HL-60 (cell line): ENCODE data around the gene TRAPPC6A.

Source experiments
- DNase-seq, 2 experiments: peaks; one replicate each; pipeline ENCODE4 v3.0.0-alpha.2; 2010 to 2020; ENCODE audit warnings: low read depth in 1 of 2, low spot score in 1 of 2
- H3K27ac ChIP-seq: fragments of 250-450 bp; sonication (Bioruptor Pico); replicated peaks from 2 replicates; pipeline ENCODE4 v1.5.1; 2020; ENCODE audit warnings: mild to moderate bottlenecking, moderate library complexity
- H3K27me3 ChIP-seq: fragments of 250-450 bp; sonication (Bioruptor Pico); 2 replicates; pipeline ENCODE4 v1.5.1; 2021; ENCODE audit warnings: mild to moderate bottlenecking, moderate library complexity; ENCODE audit not compliant: insufficient read depth, poor library complexity, severe bottlenecking
- H3K4me3 ChIP-seq: replicated peaks from 2 replicates; pipeline ENCODE4 v1.5.1; 2011; ENCODE audit warnings: mild to moderate bottlenecking, control low read depth, low read length; ENCODE audit not compliant: insufficient read depth
- GABPA ChIP-seq: IDR thresholded peaks from 2 replicates; pipeline ENCODE4 v1.6.1; 2012; ENCODE audit warnings: low read depth
- POLR2AphosphoS5 ChIP-seq: IDR thresholded peaks from 2 replicates; pipeline ENCODE4 v1.6.1; 2012; ENCODE audit warnings: low read depth
- SPI1 ChIP-seq: IDR thresholded peaks from 2 replicates; pipeline ENCODE4 v1.6.1; 2012; ENCODE audit warnings: low read depth, mild to moderate bottlenecking, borderline replicate concordance
- TF ChIP-seq, protein P1 (sequence below): IDR thresholded peaks from one replicate; pipeline ENCODE4 v1.5.1; 2011; ENCODE audit warnings: low read length, control low read depth, inconsistent platforms; ENCODE audit not compliant: insufficient read depth
- TF ChIP-seq, protein P2 (sequence below): IDR thresholded peaks from 2 replicates; pipeline ENCODE4 v1.6.1; 2012; ENCODE audit warnings: low read depth; ENCODE audit not compliant: insufficient replicate concordance

The TRAPPC6A gene

DNA sequence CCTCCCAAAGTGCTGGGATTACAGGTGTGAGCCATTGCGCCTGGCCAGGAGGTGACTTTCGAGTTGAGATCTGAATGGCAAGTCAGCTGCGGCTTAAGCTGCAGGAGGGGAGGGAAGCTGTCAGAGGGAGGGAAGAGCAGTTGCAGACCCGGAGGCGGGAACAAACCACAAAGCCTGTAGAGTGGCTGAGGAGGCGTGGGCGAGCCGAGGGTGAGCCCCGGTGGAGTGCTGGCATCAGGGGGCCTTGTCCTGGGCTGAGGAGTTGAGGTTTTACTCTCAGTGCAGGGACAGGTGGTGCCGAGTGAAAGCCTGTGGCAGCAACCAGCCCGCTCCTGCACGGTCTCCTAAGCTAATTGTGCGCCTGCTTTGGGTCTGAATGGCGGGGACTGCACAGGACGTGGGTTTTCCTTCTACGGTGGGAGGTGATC, 60.9 kb downstream of the TRAPPC6A start:
- peak in 1 of 2 experiments; percentile 90 for DNase-seq
- Histone ChIP-seq H3K27ac (peak overlapping the region; percentile 78), H3K4me3 (no peak overlapping the region), H3K27me3 (no peaks in the 10 kb centered on the region)
- TF ChIP-seq POLR2AphosphoS5: peak; percentile 77
- TF ChIP-seq GABPA: no peak
- TF ChIP-seq, protein P1, sequence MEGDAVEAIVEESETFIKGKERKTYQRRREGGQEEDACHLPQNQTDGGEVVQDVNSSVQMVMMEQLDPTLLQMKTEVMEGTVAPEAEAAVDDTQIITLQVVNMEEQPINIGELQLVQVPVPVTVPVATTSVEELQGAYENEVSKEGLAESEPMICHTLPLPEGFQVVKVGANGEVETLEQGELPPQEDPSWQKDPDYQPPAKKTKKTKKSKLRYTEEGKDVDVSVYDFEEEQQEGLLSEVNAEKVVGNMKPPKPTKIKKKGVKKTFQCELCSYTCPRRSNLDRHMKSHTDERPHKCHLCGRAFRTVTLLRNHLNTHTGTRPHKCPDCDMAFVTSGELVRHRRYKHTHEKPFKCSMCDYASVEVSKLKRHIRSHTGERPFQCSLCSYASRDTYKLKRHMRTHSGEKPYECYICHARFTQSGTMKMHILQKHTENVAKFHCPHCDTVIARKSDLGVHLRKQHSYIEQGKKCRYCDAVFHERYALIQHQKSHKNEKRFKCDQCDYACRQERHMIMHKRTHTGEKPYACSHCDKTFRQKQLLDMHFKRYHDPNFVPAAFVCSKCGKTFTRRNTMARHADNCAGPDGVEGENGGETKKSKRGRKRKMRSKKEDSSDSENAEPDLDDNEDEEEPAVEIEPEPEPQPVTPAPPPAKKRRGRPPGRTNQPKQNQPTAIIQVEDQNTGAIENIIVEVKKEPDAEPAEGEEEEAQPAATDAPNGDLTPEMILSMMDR: no peak
- TF ChIP-seq SPI1: no peak; the same call in 1 of the 2 replicates

DNA sequence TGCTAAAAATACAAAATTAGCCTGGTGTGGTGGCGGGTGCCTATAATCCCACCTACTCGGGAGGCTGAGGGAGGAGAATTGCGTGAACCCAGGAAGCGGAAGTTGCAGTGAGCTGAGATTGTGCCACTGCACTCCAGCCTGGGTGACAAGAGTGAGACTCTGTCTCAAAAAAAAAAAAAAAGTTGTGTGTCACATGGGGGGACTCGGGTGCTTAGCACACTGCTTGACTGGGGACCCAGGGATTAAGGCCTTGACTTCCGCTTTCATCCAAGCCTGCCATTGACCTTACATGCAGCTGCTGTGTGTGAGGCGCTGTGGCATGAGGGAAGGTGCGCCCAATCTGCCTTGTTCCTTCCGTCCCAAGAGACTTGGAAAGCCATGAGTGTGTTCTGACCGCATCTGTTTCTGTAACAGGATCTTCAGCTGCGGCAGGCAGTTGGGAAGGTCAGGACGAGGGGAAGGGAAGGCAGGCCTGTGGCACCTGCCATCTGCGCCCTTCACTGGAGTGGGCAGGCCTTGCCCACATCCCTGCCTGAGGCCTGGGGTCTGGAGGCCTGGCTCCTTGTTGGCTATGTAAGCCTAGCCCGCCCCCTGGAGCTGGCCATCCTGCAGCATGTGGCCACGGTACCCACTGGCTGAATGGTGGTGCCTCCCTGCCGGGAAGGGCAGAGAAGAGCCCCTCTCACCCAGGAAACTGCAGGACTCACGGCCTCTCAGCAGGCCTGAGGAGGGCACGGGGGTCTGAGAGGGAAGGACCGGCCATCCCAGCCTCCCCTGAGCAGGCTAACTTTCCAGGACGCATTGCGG, 62.0 kb downstream of the TRAPPC6A start:
- Histone ChIP-seq H3K27me3 (no peaks in the 10 kb centered on the region), H3K27ac (peak overlapping the region; percentile 78), H3K4me3 (no peak overlapping the region)
- peak; percentile 93 to 97 for DNase-seq
- TF ChIP-seq POLR2AphosphoS5 (peak; percentile 95), GABPA (peak; percentile 89), SPI1 (peak; percentile 89; the same call in 1 of the 2 replicates)
- TF ChIP-seq, protein P2, sequence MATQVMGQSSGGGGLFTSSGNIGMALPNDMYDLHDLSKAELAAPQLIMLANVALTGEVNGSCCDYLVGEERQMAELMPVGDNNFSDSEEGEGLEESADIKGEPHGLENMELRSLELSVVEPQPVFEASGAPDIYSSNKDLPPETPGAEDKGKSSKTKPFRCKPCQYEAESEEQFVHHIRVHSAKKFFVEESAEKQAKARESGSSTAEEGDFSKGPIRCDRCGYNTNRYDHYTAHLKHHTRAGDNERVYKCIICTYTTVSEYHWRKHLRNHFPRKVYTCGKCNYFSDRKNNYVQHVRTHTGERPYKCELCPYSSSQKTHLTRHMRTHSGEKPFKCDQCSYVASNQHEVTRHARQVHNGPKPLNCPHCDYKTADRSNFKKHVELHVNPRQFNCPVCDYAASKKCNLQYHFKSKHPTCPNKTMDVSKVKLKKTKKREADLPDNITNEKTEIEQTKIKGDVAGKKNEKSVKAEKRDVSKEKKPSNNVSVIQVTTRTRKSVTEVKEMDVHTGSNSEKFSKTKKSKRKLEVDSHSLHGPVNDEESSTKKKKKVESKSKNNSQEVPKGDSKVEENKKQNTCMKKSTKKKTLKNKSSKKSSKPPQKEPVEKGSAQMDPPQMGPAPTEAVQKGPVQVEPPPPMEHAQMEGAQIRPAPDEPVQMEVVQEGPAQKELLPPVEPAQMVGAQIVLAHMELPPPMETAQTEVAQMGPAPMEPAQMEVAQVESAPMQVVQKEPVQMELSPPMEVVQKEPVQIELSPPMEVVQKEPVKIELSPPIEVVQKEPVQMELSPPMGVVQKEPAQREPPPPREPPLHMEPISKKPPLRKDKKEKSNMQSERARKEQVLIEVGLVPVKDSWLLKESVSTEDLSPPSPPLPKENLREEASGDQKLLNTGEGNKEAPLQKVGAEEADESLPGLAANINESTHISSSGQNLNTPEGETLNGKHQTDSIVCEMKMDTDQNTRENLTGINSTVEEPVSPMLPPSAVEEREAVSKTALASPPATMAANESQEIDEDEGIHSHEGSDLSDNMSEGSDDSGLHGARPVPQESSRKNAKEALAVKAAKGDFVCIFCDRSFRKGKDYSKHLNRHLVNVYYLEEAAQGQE: no peak
- TF ChIP-seq, protein P1: no peak

DNA sequence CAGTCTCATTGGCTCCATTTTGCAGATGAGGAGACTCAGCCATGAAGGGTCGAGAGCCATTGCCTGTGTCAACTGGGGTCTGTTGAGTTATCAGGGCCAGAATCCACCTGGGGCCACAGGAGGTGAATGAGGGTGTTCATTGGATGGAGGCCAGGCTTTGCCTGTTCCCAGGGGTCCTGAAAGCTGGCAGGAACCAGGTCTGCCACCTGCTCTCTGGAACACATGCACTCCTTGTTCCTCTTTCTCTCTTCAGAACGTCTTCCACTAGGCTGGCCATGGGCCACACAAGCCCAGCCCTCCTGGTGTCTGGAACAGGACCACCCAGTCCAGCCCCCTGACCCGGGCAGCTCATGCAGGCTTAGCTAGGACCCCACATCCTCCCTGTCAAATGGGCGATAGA, 63.9 kb downstream of the TRAPPC6A start:
- DNase-seq: peak in 1 of 2 experiments; percentile 47
- Histone ChIP-seq H3K27ac (peak overlapping the region; percentile 78), H3K4me3 (no peak overlapping the region), H3K27me3 (no peaks in the 10 kb centered on the region)
- TF ChIP-seq, protein P1: no peak
- TF ChIP-seq SPI1: peak; percentile 52; the same call in 1 of the 2 replicates

DNA sequence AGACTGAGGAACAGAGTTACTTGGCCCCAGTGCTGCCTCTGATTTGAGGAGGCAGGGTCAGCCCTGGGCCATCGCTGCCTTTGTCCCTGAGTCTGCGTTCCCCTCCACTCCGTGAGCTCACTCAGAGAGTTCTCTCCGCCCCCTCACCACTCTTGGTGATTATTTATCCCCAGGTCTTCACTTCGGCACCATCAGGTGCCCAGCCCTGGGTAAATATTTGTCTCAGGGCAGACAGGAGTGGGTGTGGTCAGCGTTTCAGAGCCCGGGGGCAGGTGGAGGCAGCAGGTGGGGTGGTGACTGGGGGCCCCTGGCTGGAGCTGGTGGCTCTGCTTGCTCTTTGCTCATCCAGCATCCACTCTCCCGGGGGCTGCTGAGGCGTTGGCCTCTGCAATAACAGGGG, 64.4 kb downstream of the TRAPPC6A start:
- no peak overlapping the region for H3K4me3 ChIP-seq
- peak overlapping the region; percentile 78 for H3K27ac ChIP-seq
- DNase-seq: no peak
- TF ChIP-seq, protein P1: no peak
- TF ChIP-seq, protein P2: no peak
- no peak for TF ChIP-seq GABPA
- no peaks in the 10 kb centered on the region for H3K27me3 ChIP-seq
